Cardiac septum (tissue), 1 donor: ENCODE measurements around the gene TMLHE. TPM values are rescaled to one million over a fixed set of nuclear protein-coding genes. Genes with fewer than 3 reads are reported as not detected.
"Not testable (repeated sequence)": the region's sequence is repeated elsewhere in the genome, so short reads cannot be mapped to it uniquely, and the experiment has no call there.

ENCODE experiments used
- DNase-seq: peaks from one replicate; pipeline ENCODE4 v3.0.0-alpha.2; 2020; ENCODE audit warnings: low spot score
- intact Hi-C: fragments of 100-400 bp; cut with DNase I; formaldehyde crosslinking; loops from one replicate; pipeline ENCODE4 v1.14.0; 2022
- long read RNA-seq: library from polyadenylated mRNA; unstranded; transcript quantifications from one replicate; pipeline ENCODE4 v2.0.0, GENCODE V29; 2021
- total RNA-seq: library from RNA; stranded (reverse); fragmentation: NEBNext Ultra II Directional; extraction: Animal tissue kit (Norgen Biotek cat#: 25700); gene quantifications from one replicate; pipeline ENCODE4 v1.2.1, GENCODE V29; 2021
- donor health status: DM: no; HTN: no; CAD: no.

The TMLHE gene, protein sequence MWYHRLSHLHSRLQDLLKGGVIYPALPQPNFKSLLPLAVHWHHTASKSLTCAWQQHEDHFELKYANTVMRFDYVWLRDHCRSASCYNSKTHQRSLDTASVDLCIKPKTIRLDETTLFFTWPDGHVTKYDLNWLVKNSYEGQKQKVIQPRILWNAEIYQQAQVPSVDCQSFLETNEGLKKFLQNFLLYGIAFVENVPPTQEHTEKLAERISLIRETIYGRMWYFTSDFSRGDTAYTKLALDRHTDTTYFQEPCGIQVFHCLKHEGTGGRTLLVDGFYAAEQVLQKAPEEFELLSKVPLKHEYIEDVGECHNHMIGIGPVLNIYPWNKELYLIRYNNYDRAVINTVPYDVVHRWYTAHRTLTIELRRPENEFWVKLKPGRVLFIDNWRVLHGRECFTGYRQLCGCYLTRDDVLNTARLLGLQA
- total RNA-seq = 33.0 TPM
- long read RNA-seq, transcript TMLHE-201 (8 exons, 2,832 nt) = major isoform, 29 of 44 reads
- long read RNA-seq, partial matches to known transcripts = 5 of 44 reads
- long read RNA-seq, other reads (novel, unspliced or antisense) = 8 of 44 reads

- peak; percentile 85 for DNase-seq
- intact Hi-C loops = no loop called here
These were observed at the start of gene TMLHE, which contains the start of gene SPRY3 for GRCh38 chrX:155612312-155613224. TMLHE (minus strand) TSS chrX:155612952; CDS start chrX:155545276, 67,676 bp downstream. SPRY3 (plus strand) TSS chrX:155612586.

GRCh38 chrX:155662282-155662681 is 49.5 kb upstream of the TMLHE start:
- no peak for DNase-seq
- intact Hi-C loops = no loop called here

- intact Hi-C loops = no loop called here
- DNase-seq = no peak
These were observed 32.4 kb upstream of the TMLHE start for GRCh38 chrX:155645180-155645579.

GRCh38 chrX:155643240-155643639 is 30.5 kb upstream of the TMLHE start:
- intact Hi-C loops = no loop called here

GRCh38 chrX:155641371-155641770 is 28.6 kb upstream of the TMLHE start:
- DNase-seq, intact Hi-C loops: not testable (repeated sequence)

More at GRCh38 chrX:155643240-155643639, 30.5 kb upstream of the TMLHE start:
- DNase-seq = no peak

DNA sequence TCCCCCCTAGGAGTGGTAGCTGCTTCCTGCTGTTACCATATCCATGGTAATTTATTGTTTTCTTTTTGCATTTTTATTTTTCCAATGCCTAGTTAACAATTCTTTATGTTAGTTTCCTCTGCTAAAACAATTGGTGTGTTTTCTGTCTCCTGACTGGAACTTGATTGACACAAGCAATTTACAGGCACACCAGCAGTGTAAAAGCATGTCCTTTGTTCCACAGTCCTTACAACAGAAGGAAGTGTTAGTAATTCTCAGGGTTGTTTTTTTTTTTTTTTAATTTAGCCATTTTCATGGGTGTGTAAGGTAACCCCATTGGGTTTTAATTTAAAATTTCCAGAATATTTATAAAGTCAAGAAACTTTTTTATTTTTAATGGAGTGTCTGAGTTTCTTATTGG is 25.0 kb upstream of the TMLHE start:
- intact Hi-C loops = no loop called here
- DNase-seq = no peak

DNA sequence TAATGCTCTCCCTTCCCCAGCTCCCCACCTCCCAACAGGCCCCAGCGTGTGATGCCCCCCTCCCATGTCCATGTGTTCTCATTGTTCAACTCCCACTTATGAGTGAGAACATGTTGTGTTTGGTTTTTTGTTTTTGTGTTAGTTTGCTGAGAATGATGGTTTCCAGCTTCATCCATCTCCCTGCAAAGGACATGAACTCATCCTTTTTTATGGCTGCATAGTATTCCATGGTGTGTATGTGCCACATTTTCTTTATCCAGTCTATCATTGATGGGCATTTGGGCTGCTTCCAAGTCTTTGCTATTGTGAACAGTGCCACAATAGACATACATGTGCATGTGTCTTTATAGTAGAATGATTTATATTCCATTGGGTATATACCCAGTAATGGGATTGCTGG is 22.3 kb upstream of the TMLHE start:
- intact Hi-C loops, DNase-seq: not testable (repeated sequence)

DNA sequence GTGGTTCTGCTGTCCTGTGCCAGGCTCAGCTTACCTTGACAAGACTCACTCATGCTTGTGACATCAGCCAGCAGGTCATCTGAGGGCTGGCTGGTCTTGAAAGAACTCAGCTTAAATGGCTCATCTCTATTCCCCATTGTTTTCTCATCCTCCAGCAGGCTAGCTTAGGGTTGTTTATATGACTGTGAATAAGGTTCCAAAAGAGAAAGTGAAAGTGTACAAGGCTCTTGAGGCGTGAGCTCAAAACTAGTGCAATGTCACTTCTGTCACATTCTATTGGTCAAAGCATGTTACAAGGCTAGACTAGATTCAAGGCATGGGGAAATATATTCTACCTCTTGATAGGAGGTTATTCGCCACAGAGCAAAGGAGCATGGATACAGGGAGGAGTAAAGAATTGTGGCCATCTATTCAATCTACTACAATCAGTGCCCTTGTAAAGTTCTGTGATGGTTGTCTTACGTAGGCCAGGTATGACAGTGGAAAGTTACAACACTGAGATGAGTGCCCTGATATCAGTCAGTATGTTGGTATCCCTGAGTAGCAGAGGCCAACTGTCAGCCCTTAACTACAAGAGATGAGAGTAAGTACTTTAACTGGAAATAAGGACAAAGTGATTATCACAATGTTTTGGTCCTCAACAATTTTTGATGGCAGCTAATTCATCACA is 19.8 kb upstream of the TMLHE start:
- DNase-seq = no peak
- intact Hi-C loops = no loop called here

DNA sequence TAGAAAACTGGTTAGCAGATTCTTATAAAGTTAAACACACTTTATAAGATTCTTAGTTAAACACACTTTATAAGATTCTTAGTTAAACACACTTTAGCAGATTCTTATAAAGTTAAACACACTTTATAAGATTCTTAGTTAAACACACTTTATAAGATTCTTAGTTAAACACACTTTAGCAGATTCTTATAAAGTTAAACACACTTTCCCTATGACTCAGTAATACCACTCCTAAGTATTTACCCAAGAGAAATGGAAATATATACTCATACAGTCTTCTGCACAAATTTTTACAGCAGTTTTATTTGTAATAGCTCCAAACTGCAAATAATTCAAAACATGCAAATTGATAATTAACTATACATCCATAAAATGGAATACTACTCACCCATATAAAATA is 7.4 kb upstream of the TMLHE start:
- intact Hi-C loops = not testable (repeated sequence)

GRCh38 chrX:155615938-155616337 is 3.2 kb upstream of the TMLHE start:
- no peak for DNase-seq
- intact Hi-C loops = no loop called here

More for the DNA sequence above, 7.4 kb upstream of the TMLHE start:
- DNase-seq = not testable (repeated sequence)

DNA sequence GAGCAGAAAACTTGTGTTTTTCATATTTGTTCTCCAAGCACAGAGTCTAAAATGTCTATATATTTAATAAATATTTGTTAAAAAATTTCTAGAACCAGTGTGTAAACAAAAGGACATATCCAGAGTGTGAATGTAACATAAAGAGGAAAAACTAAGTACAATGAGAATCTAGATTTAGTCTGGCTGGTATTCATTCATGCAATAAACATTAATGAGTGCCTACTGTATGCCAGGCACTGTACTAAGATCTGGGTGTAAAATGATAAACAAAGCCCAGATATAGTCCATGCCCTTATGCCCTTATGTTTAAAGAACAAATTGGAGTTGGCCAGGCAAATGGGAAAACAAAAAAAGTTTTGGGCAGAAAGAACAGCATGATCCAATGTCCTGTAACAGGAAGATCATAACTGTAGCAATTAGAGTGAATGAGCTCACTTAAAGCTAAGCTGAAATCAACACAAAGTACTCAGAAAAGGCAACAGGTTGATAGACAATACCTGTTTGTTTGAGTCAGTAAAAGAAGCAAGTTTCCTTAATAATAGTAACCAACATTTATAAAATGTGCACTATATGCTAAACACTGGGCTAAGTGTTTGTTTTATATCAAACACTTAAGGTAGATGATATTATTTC is 1.3 kb upstream of the TMLHE start:
- no peak for DNase-seq
- intact Hi-C loops = no loop called here

DNA sequence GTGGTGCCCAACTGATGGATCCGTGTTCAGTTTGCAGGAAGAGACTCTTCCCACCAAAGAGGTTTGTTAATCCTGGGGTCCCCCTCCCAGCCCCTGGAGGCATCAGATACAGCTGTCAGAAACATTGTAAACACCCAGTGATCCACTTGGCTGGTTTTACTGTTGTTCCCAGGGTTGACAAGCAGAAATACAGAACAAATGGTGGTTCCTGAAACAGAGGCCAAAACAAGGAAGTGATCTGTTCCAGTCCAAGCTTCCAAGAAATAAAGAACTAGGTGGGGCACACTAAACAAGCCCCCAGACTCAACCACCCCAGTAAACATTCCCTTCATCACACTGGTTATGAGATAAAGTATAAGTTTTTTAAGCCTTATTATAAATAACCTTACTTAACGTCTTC is 1.4 kb downstream of the TMLHE start:
- intact Hi-C loops = no loop called here
- DNase-seq = no peak

GRCh38 chrX:155592981-155593380 is 19.8 kb downstream of the TMLHE start:
- intact Hi-C loops = no loop called here
- DNase-seq = no peak

DNA sequence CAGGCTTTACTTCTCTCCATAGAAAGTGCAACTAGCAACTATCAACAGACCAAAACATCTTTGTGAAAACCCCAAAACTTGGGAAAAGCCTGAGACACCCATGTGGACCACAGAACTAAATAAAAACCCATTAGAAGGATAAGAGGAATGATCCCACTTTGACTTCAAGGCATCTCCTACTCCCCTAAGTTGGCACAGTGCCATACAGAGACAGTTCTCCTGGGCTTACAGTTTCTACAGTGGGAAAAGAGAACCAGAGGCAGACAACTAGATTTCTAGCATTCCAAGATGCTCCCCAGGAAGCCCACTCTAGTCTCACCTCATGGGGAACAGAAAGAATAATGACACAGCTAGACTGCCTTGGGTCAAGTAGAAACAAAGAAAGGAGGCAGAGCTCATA is 20.4 kb downstream of the TMLHE start:
- no peak for DNase-seq

DNA sequence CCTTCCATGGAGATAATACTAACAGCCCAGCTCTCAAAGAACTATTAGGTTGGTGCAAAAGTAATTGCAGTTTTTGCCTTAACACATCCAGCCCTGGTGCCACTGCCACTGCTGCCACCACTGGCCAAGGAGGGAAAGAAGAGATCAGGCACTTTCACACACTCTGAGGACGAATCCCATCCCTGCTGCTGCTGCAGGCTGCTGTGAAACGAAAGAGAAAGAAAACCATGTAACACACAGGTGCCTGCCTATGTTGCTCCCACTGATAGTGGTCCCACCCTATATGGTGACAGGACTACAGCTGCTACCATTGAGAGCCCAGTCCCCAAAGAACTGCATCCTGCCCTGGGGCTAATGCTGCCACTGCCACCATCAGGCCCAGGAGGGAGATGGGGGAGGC is 35.1 kb downstream of the TMLHE start:
- DNase-seq = no peak
- intact Hi-C loops = no loop called here

More for the DNA sequence above, 20.4 kb downstream of the TMLHE start:
- intact Hi-C loops = no loop called here

DNA sequence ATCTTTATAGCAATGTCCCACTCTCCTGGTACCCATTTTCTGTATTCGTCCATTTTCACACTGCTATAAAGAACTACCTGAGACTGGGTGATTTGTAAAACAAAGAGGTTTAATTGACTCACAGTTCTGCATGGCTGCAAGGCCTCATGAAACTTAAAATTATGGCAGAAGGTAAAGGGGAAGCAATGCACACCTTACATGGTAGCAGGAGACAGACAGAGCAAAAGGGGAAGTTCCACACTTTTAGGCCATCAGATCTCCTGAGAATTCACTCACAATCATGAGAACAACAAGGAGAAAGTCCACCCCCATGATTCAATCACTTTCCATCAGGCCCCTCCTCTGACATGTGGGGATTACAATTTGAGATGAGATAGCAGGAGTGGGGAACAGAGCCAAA is 49.7 kb downstream of the TMLHE start:
- intact Hi-C loops = no loop called here
- DNase-seq = no peak

GRCh38 chrX:155544881-155545280 is 67.9 kb downstream of the TMLHE start:
- intact Hi-C loops = no loop called here
- no peak for DNase-seq

- no peak for DNase-seq
- intact Hi-C loops = no loop called here
These were observed 76.9 kb downstream of the TMLHE start for GRCh38 chrX:155535866-155536265.

DNA sequence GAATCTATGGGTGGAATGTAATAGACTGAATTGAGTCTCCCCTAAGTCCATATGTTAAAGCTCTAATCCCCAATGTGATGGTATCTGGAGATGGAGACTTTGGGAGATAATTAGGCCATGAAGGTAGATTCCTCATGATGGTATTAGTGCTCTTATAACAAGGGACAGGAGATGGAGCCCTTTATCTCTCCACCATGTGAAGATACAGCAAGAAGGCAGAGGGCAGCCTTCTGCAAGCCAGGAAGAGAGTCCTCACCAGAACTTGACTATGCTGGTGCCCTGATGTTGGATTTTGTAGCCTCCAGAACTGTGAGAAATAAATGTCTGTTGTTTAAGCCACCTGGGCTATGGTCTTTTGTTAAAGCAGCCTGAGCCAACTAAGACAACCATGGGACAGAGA is 78.0 kb downstream of the TMLHE start:
- no peak for DNase-seq
- intact Hi-C loops = no loop called here
